ENCODE results near the gene ADAMTS13.

DNA sequence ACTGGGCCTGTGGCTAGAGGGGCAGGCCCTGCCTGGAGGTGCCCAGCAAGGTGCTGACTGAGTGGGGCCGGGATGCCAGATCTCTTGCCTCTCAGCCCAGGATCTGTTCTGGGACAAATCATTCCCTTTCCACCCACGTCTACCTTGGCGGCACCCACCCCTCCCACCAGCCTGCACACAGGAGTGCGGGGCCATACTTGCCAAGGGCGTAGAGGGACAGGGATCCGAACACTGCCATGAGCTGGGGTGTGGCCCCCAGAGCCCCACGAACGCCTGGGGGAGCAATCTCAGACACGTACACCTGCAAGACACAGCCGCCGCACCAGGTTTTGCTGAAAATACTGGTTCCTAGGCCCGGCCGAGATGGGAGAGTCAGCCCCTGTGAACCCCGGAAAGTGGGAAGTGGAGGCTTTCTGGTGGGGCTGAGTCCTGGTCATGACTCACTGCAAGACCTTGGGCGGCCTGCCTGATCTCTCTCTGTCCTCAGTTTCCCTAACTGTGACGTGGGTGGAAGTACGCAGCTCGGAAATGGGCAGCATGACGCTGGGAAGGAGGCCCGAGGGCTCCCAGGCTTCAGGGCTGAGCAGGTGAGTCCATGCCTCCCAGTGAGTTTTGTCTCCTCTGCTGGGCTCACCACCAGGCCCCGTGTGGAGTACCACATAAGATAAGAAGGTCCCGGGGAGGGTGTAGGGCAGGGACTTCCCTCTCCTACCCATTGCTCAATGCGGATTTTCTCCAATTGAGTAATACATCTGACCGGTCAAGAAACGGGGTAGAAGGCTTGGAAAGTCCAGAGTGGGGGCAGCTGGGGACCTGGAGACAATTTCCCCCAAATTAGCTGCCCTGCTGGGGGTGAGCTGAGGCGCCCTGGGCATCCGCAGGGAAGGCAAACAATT is 54.1 kb downstream of the ADAMTS13 start:
- TF ChIP-seq, protein P1, sequence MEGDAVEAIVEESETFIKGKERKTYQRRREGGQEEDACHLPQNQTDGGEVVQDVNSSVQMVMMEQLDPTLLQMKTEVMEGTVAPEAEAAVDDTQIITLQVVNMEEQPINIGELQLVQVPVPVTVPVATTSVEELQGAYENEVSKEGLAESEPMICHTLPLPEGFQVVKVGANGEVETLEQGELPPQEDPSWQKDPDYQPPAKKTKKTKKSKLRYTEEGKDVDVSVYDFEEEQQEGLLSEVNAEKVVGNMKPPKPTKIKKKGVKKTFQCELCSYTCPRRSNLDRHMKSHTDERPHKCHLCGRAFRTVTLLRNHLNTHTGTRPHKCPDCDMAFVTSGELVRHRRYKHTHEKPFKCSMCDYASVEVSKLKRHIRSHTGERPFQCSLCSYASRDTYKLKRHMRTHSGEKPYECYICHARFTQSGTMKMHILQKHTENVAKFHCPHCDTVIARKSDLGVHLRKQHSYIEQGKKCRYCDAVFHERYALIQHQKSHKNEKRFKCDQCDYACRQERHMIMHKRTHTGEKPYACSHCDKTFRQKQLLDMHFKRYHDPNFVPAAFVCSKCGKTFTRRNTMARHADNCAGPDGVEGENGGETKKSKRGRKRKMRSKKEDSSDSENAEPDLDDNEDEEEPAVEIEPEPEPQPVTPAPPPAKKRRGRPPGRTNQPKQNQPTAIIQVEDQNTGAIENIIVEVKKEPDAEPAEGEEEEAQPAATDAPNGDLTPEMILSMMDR (IDR thresholded peaks at IDR 0.05) = no peak
- no peak for TF ChIP-seq POLR2A (IDR thresholded peaks at IDR 0.05)
